Hepatocyte (in vitro differentiated cells): ENCODE measurements around the gene ZNF548.

Experiments
- CTCF ChIP-seq: fragments of 200-600 bp; sonication (generic); IDR thresholded peaks from 2 replicates; pipeline ENCODE4 v1.5.1; 2016; ENCODE audit warnings: antibody characterized with exemption, mild to moderate bottlenecking; ENCODE audit not compliant: poor library complexity
- EZH2 ChIP-seq: fragments of 200-600 bp; sonication (generic); IDR thresholded peaks from 2 replicates; pipeline ENCODE4 v1.6.1; 2016; ENCODE audit warnings: antibody characterized with exemption, mild to moderate bottlenecking, borderline replicate concordance

GRCh38 chr19:57406516-57407123 is 17.0 kb downstream of the ZNF548 start:
- peak; percentile 85 for TF ChIP-seq CTCF
- no peak for TF ChIP-seq EZH2
